Measurements from ENCODE around the gene RASL10B. TPM values are rescaled to one million over a fixed set of nuclear protein-coding genes. Genes with fewer than 3 reads are reported as not detected.
A peak's percentile ranks its signal among the peaks of the same experiment; 100 is the strongest.

Gene RASL10B
- total RNA-seq, 1 donor from 2014 or later: 1.9 TPM

DNA sequence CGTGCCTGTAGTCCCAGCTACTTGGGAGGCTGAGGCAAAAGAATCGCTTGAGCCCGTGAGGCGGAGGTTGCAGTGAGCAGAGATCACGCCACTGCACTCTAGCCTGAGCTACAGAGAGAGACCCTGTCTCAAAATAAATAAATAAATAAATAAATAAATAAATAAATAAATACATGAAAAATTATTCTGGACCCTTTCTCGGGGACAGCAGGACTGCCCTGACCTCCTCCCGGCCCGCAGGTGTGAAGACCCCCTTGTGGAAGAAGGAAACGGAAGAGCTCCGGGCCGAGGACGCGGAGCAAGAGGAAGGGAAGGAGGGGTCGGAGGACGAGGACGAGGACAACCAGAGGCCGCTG is 32.3 kb downstream of the RASL10B start:
- intact Hi-C loops (cut with DNase I): no loop called here

DNA sequence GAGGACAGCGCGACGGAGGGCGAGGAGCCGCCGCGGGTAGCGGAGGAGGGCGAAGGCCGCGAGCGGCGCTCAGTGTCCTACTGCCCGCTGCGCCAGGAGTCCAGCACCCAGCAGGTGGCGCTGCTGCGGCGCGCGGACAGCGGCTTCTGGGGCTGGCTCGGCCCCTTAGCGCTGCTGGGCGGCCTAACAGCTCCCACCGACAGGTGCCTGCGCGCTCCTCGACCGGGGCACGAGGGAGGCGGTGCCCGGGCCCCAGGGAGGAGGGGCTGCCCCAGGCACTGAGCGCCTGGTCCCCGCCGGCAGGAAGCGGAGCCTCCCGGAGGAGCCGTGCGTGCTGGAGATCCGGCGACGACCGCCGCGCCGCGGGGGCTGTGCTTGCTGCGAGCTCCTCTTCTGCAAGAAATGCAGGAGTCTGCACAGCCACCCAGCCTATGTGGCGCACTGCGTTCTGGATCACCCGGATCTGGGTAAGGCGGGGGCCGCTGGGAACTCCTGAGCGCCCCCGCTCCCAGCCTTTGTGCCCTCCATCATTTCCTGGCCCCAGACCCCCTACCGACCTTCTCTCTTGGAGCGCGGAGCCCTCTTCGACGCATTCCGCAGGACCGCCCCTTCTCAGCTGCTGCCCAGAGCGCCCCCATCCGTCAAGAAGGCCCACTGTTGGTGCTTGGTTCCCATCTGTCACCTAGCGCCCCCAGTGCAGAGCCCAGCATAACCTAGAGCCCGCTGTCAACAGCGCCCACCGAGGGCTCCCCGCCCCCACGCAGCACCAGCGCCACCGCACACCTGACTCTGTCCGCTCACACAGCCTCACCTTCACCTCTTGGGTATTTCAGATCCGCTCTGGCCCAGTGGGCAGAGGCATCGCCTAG is 32.9 kb downstream of the RASL10B start:
- no peaks in the 10 kb centered on the region for H3K27me3 ChIP-seq (ENCODE audit: low read depth)
- no peaks in the 10 kb centered on the region for H3K36me3 ChIP-seq
- intact Hi-C loops (cut with DNase I): no loop called here
- H3K27ac ChIP-seq: peak overlapping the region; percentile 38
- TF ChIP-seq, protein P1, sequence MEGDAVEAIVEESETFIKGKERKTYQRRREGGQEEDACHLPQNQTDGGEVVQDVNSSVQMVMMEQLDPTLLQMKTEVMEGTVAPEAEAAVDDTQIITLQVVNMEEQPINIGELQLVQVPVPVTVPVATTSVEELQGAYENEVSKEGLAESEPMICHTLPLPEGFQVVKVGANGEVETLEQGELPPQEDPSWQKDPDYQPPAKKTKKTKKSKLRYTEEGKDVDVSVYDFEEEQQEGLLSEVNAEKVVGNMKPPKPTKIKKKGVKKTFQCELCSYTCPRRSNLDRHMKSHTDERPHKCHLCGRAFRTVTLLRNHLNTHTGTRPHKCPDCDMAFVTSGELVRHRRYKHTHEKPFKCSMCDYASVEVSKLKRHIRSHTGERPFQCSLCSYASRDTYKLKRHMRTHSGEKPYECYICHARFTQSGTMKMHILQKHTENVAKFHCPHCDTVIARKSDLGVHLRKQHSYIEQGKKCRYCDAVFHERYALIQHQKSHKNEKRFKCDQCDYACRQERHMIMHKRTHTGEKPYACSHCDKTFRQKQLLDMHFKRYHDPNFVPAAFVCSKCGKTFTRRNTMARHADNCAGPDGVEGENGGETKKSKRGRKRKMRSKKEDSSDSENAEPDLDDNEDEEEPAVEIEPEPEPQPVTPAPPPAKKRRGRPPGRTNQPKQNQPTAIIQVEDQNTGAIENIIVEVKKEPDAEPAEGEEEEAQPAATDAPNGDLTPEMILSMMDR (IDR thresholded peaks at IDR 0.05): peak; percentile 92
- H3K9me3 ChIP-seq: no peaks in the 10 kb centered on the region
- ATAC-seq: peak; percentile 96 to 97
- peak; percentile 93 for DNase-seq
- peaks cover 19% of the 10 kb centered on the region for H3K4me1 ChIP-seq
- H3K4me3 ChIP-seq: peak overlapping the region; percentile 57

More for the DNA sequence above, 32.3 kb downstream of the RASL10B start:
- no peak for ATAC-seq
- Histone ChIP-seq H3K36me3 (no peaks in the 10 kb centered on the region), H3K27ac (no peak overlapping the region), H3K4me1 (peaks cover 19% of the 10 kb centered on the region), H3K9me3 (no peaks in the 10 kb centered on the region), H3K4me3 (peak overlapping the region; percentile 57), H3K27me3 (ENCODE audit: low read depth) (no peaks in the 10 kb centered on the region)
- TF ChIP-seq, protein P1 (IDR thresholded peaks at IDR 0.05): no peak
- no peak for DNase-seq

DNA sequence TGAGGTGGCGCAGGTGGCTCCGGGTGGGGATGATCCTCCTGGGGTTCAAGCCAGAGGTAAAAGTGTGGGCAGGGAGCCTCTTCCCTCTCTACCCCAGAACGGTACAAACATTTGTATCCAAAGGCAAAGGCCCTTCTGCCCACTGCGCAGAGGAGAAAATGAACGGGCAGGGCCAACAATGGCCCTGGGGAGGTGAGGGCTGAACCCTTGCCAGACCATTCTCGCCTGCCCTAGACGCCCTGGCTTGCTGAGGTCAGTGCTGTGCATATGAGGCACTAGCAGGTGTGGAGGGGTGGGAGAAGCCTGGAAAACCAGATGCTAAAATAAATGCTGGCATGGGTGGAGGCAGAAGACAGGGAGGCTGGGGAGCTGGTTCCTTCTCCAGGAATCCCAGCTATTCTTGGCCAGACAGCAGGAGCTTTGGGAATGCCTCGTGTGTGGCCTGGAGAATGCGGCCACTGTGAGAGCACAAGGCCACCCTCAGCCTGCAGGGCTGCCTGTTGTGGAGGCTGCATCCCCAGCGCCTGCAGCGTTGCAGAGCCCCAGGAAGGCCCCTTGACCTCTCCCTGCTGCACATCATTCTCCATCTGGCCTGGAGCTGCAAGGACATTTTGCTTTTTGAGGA is 33.8 kb downstream of the RASL10B start:
- ATAC-seq (no peak), DNase-seq (no peak)
- Histone ChIP-seq H3K9me3 (no peaks in the 10 kb centered on the region), H3K27me3 (ENCODE audit: low read depth) (no peaks in the 10 kb centered on the region), H3K4me1 (peaks cover 19% of the 10 kb centered on the region), H3K27ac (no peak overlapping the region), H3K4me3 (no peak overlapping the region), H3K36me3 (no peaks in the 10 kb centered on the region)
- intact Hi-C loops (cut with DNase I): no loop called here
- TF ChIP-seq, protein P1 (IDR thresholded peaks at IDR 0.05): no peak

DNA sequence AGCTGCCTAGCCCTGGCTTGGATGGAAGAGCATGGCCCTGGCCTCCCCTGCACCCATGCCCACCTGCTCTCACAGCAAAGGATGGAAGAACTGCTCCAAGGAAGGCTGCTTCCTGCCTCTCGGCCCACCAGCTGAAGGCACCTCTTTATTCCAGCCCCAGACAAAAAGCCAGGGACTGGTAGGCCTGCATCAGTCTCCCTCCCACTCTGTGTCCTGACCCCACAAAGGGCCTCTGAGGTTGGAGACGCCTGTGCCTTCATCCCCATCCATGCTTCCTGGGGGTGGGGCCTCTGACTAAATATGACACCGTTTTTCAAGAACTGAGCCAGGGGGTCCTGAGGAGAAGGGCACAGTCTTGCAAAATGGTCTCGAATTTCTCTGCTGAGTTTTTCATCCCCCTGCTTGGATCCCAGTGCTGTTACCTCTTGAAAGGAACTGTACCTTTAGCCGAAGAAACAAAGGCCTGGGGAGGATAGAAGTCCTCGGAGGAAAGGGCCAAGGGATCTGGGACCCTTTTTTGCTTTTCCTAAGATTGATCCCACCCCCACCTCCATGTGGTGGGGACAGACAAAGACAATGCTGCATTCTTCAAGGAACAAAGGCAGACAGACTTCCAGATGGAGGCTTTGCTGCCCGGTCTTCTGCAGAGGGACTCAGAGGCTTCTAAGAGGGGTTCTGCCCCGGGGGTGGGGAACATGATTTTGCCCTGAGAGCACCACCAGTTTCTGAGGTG is 34.5 kb downstream of the RASL10B start:
- no peaks in the 10 kb centered on the region for H3K9me3 ChIP-seq
- H3K36me3 ChIP-seq: no peaks in the 10 kb centered on the region
- intact Hi-C loops (cut with DNase I): no loop called here
- TF ChIP-seq, protein P1 (IDR thresholded peaks at IDR 0.05): no peak
- no peak overlapping the region for H3K27ac ChIP-seq
- H3K4me1 ChIP-seq: peaks cover 19% of the 10 kb centered on the region
- no peak overlapping the region for H3K4me3 ChIP-seq
- no peaks in the 10 kb centered on the region for H3K27me3 ChIP-seq (ENCODE audit: low read depth)
- DNase-seq (no peak), ATAC-seq (no peak)

DNA sequence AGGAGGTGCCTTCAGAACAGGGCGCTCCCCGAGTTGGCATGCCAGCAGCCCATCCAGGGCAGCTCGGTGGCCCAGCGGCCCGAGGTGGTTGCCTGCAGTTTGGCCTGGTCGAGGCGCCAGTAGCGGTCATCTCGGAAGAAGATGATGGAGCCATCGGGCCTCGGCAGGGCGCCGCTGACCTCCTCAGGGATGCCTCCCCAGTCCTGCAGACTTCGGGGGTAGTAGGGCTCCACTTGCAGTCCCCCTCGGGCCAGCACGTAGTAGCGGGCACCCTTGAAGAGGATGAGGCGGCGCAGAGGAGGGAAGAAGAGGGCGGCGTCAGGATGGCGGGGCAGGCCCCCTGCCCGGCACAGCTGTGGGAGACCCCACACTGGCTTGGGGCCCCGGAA is 35.0 kb downstream of the RASL10B start:
- H3K9me3 ChIP-seq: no peaks in the 10 kb centered on the region
- H3K4me1 ChIP-seq: peaks cover 19% of the 10 kb centered on the region
- DNase-seq (no peak), ATAC-seq (no peak)
- H3K36me3 ChIP-seq: no peaks in the 10 kb centered on the region
- H3K27me3 ChIP-seq (ENCODE audit: low read depth): no peaks in the 10 kb centered on the region
- H3K27ac ChIP-seq: no peak overlapping the region
- intact Hi-C loops (cut with DNase I): no loop called here
- H3K4me3 ChIP-seq: no peak overlapping the region
- TF ChIP-seq, protein P1 (IDR thresholded peaks at IDR 0.05): no peak
